CD4-positive, alpha-beta memory T cell (primary cell): Measurements from ENCODE around the gene ATP6V1F. TPM values are rescaled to one million over a fixed set of nuclear protein-coding genes. Genes with fewer than 3 reads are reported as not detected.
A peak's percentile ranks its signal among the peaks of the same experiment; 100 is the strongest.

Experiments
- CTCF ChIA-PET: fragments of 350-600 bp; sonication (Branson Sonifier 250); formaldehyde crosslinking; loops from one replicate; lab custom pipeline; 2021; ENCODE audit warnings: inconsistent platforms; ENCODE audit not compliant: partially characterized antibody; lab: Charles Lee
- POLR2A ChIA-PET: fragments of 350-600 bp; sonication (Branson Sonifier 250); formaldehyde crosslinking; loops from one replicate; lab custom pipeline; 2021; ENCODE audit not compliant: partially characterized antibody; lab: Charles Lee
- DNase-seq, 5 donors: peaks; one replicate each; pipeline versions ENCODE4 v3.0.0 to v3.0.0-alpha.2; 2020 to 2022; ENCODE audit warnings: mixed read lengths in 1 of 5
- H3K27ac ChIP-seq: one replicate; pipeline ENCODE4 v1.7.0; 2013; ENCODE audit warnings: low read depth, low read length
- H3K27me3 ChIP-seq: 2 replicates; pipeline ENCODE4 v1.7.0; 2013; ENCODE audit warnings: mild to moderate bottlenecking, low read length, moderate library complexity; ENCODE audit not compliant: insufficient read depth
- H3K36me3 ChIP-seq: 2 replicates; pipeline ENCODE4 v1.7.0; 2013; ENCODE audit warnings: mild to moderate bottlenecking, low read length, moderate library complexity; ENCODE audit not compliant: insufficient read depth
- H3K4me1 ChIP-seq: 2 replicates; pipeline ENCODE4 v1.7.0; 2013; ENCODE audit warnings: mild to moderate bottlenecking, low read length, moderate library complexity; ENCODE audit not compliant: insufficient read depth
- H3K4me3 ChIP-seq, 2 donors: one replicate each; pipeline ENCODE4 v1.7.0; 2013; ENCODE audit warnings: low read length in 2 of 2, mild to moderate bottlenecking in 1 of 2
- H3K9me3 ChIP-seq, 2 donors: one replicate each; pipeline ENCODE4 v1.7.0; 2013; ENCODE audit warnings: low read length in 2 of 2, control low read depth in 1 of 2; ENCODE audit not compliant: control insufficient read depth in 1 of 2
- H3K27ac Mint-ChIP-seq, 7 donors: one replicate each; pipeline ENCODE4 v1.8.0; 2020 to 2021; ENCODE audit warnings: mixed read lengths in 7 of 7, mild to moderate bottlenecking in 6 of 7, inconsistent platforms in 3 of 7, moderate library complexity in 3 of 7
- H3K27me3 Mint-ChIP-seq, 2 donors: one replicate each; pipeline ENCODE4 v1.8.0; 2020 to 2021; ENCODE audit warnings: mixed read lengths in 2 of 2
- H3K36me3 Mint-ChIP-seq, 2 donors: one replicate each; pipeline ENCODE4 v1.8.0; 2020 to 2021; ENCODE audit warnings: mixed read lengths in 2 of 2, inconsistent platforms in 1 of 2, mild to moderate bottlenecking in 1 of 2
- H3K4me1 Mint-ChIP-seq, 4 donors: one replicate each; pipeline ENCODE4 v1.8.0; 2020 to 2021; ENCODE audit warnings: mixed read lengths in 4 of 4, mild to moderate bottlenecking in 1 of 4
- H3K4me3 Mint-ChIP-seq, 8 donors: one replicate each; pipeline ENCODE4 v1.8.0; 2020 to 2021; ENCODE audit warnings: mixed read lengths in 8 of 8, mild to moderate bottlenecking in 7 of 8, moderate library complexity in 6 of 8, inconsistent platforms in 3 of 8
- H3K9me3 Mint-ChIP-seq, 8 donors: one replicate each; pipeline ENCODE4 v1.8.0; 2020 to 2021; ENCODE audit warnings: mixed read lengths in 8 of 8, mild to moderate bottlenecking in 5 of 8, inconsistent platforms in 3 of 8, moderate library complexity in 1 of 8
- intact Hi-C: fragments of 100-400 bp; cut with micrococcal nuclease; formaldehyde crosslinking; loops from one replicate; pipeline ENCODE4 v1.15.1; 2023
- polyA plus RNA-seq, 2 donors: library from polyadenylated mRNA; unstranded; fragments of 300-500 nt; fragmentation: Illumina TruSeq; gene quantifications; one replicate each; pipeline ENCODE4 v1.2.3, GENCODE V29; 2021
- total RNA-seq, 2 experiments: library from RNA; stranded (reverse); gene quantifications; one replicate each; pipeline ENCODE4 v1.2.3, GENCODE V29; 2021

Gene ATP6V1F
- total and polyA plus RNA-seq, 4 experiments from 2014 or later: 74.6 to 392 (median 175) TPM

GRCh38 chr7:128831994-128832879, 30.4 kb upstream of the ATP6V1F start:
- intact Hi-C loops: no loop called here
- H3K27ac ChIP-seq: no peak overlapping the region
- CTCF ChIA-PET: interaction anchor here (0.7 to 1.0 kb wide), 3 partner anchors 10 to 259 kb away, joined by 3 to 5 read pairs (median 3); no protein-coding TSS in a partner anchor
- Mint-ChIP-seq H3K27me3 (peaks cover 17 to 26% of the 10 kb centered on the region in 2 donors), H3K9me3 (no peaks in the 10 kb centered on the region), H3K36me3 (no peaks in the 10 kb centered on the region), H3K4me3 (peak overlapping the region in 1 of 8 donors; percentile 57), H3K27ac (no peak overlapping the region), H3K4me1 (peaks cover 7 to 14% (median 9%) of the 10 kb centered on the region in 4 donors)
- POLR2A ChIA-PET: no interaction called here
- peaks cover 13% of the 10 kb centered on the region for H3K27me3 ChIP-seq
- no peak overlapping the region for H3K4me3 ChIP-seq
- no peaks in the 10 kb centered on the region for H3K36me3 ChIP-seq
- peaks cover 19% of the 10 kb centered on the region for H3K4me1 ChIP-seq
- H3K9me3 ChIP-seq: no peaks in the 10 kb centered on the region
- no peak for DNase-seq

DNA sequence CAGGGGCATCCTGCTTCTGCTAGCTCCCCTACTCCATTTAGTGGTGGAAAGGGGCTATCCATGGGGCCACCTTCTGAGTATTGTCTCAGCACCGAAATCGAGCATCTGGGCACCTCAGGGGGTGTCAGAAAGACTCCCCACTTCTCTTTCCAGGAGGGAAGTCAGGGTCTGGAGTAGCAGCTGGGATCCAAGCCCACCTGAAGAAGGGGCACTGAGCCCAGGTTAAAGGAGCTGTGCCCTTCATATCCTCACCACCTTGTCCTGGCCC, 29.8 kb upstream of the ATP6V1F start:
- Histone ChIP-seq H3K9me3 (no peaks in the 10 kb centered on the region), H3K36me3 (no peaks in the 10 kb centered on the region), H3K4me1 (peaks cover 19% of the 10 kb centered on the region), H3K4me3 (no peak overlapping the region), H3K27ac (no peak overlapping the region), H3K27me3 (peaks cover 13% of the 10 kb centered on the region)
- Mint-ChIP-seq H3K27me3 (peaks cover 15 to 26% of the 10 kb centered on the region in 2 donors), H3K27ac (no peak overlapping the region), H3K9me3 (no peaks in the 10 kb centered on the region), H3K4me1 (peaks cover 7 to 14% (median 9%) of the 10 kb centered on the region in 4 donors), H3K36me3 (no peaks in the 10 kb centered on the region), H3K4me3 (no peak overlapping the region)
- ChIA-PET CTCF (interaction anchor here (0.7 to 1.0 kb wide), 2 partner anchors 51 to 259 kb away, joined by 3 to 5 read pairs; no protein-coding TSS in a partner anchor), POLR2A (no interaction called here)
- no peak for DNase-seq
- intact Hi-C loops: no loop called here

- H3K36me3 Mint-ChIP-seq: no peaks in the 10 kb centered on the region
- intact Hi-C loops: no loop called here
- peaks cover 13% of the 10 kb centered on the region for H3K27me3 ChIP-seq
- H3K9me3 ChIP-seq: no peaks in the 10 kb centered on the region
- H3K4me3 Mint-ChIP-seq: no peak overlapping the region
- H3K27ac ChIP-seq: no peak overlapping the region
- H3K27ac Mint-ChIP-seq: no peak overlapping the region
- no peaks in the 10 kb centered on the region for H3K9me3 Mint-ChIP-seq
- ChIA-PET CTCF (interaction anchor here (1.0 kb wide), 1 partner anchor 50 kb away, joined by 5 read pairs; no protein-coding TSS in a partner anchor), POLR2A (no interaction called here)
- H3K4me1 ChIP-seq: peaks cover 19% of the 10 kb centered on the region
- peaks cover 7 to 14% (median 9%) of the 10 kb centered on the region in 4 donors for H3K4me1 Mint-ChIP-seq
- no peak for DNase-seq
- H3K4me3 ChIP-seq: no peak overlapping the region
- H3K36me3 ChIP-seq: no peaks in the 10 kb centered on the region
- peaks cover 14 to 20% of the 10 kb centered on the region in 2 donors for H3K27me3 Mint-ChIP-seq
These were observed 29.3 kb upstream of the ATP6V1F start for GRCh38 chr7:128833148-128833945.

GRCh38 chr7:128833946-128834325, 28.7 kb upstream of the ATP6V1F start:
- peak overlapping the region in 1 of 8 donors; percentile 21 for H3K4me3 Mint-ChIP-seq
- no peaks in the 10 kb centered on the region for H3K36me3 Mint-ChIP-seq
- CTCF ChIA-PET: no interaction called here
- H3K4me3 ChIP-seq: no peak overlapping the region
- peaks cover 12 to 15% of the 10 kb centered on the region in 2 donors for H3K27me3 Mint-ChIP-seq
- H3K27me3 ChIP-seq: peaks cover 8% of the 10 kb centered on the region
- H3K9me3 Mint-ChIP-seq: no peaks in the 10 kb centered on the region
- no peaks in the 10 kb centered on the region for H3K36me3 ChIP-seq
- intact Hi-C loops: no loop called here
- no peak for DNase-seq
- H3K4me1 ChIP-seq: peaks cover 19% of the 10 kb centered on the region
- peaks cover 7 to 14% (median 9%) of the 10 kb centered on the region in 4 donors for H3K4me1 Mint-ChIP-seq
- POLR2A ChIA-PET: no interaction called here
- no peak overlapping the region for H3K27ac Mint-ChIP-seq
- H3K27ac ChIP-seq: no peak overlapping the region
- no peaks in the 10 kb centered on the region for H3K9me3 ChIP-seq

DNA sequence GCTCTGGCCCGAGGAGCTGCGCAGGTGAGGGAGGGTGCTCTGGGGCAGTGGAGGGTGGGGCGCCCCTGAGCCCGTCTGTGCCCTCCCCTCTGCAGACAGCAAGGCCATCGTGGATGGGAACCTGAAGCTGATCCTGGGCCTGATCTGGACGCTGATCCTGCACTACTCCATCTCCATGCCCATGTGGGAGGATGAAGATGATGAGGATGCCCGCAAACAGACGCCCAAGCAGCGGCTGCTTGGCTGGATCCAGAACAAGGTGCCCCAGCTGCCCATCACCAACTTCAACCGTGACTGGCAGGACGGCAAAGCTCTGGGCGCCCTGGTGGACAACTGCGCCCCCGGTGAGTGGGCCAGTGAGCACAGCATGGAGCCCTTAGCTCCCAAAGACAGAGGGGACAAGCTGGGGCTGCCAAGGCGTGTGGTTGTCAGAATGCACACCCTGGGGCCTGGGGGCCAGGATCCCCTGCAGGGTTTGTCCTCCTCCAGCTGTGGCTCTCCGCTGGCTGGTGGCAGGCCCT, 27.4 kb upstream of the ATP6V1F start:
- POLR2A ChIA-PET: no interaction called here
- Mint-ChIP-seq H3K27ac (no peak overlapping the region), H3K36me3 (no peaks in the 10 kb centered on the region), H3K9me3 (no peaks in the 10 kb centered on the region), H3K4me1 (peaks cover 4 to 10% (median 5%) of the 10 kb centered on the region in 4 donors), H3K27me3 (peaks cover 3 to 7% of the 10 kb centered on the region in 2 donors), H3K4me3 (no peak overlapping the region)
- CTCF ChIA-PET: interaction anchor here (1.6 to 2.6 kb wide), 2 partner anchors 10 to 48 kb away, joined by 4 to 16 read pairs; no protein-coding TSS in a partner anchor
- no peak for DNase-seq
- H3K27me3 ChIP-seq: no peaks in the 10 kb centered on the region
- peaks cover 10% of the 10 kb centered on the region for H3K4me1 ChIP-seq
- H3K27ac ChIP-seq: no peak overlapping the region
- no peaks in the 10 kb centered on the region for H3K9me3 ChIP-seq
- H3K36me3 ChIP-seq: no peaks in the 10 kb centered on the region
- intact Hi-C loops: no loop called here
- H3K4me3 ChIP-seq: no peak overlapping the region

- Mint-ChIP-seq H3K36me3 (no peaks in the 10 kb centered on the region), H3K9me3 (no peaks in the 10 kb centered on the region), H3K27ac (no peak overlapping the region), H3K27me3 (peaks cover 3% of the 10 kb centered on the region in 2 donors), H3K4me1 (peaks cover 0 to 4% (median 0%) of the 10 kb centered on the region in 4 donors), H3K4me3 (no peak overlapping the region)
- POLR2A ChIA-PET: no interaction called here
- no peak for DNase-seq
- Histone ChIP-seq H3K4me1 (peaks cover 3% of the 10 kb centered on the region), H3K27me3 (no peaks in the 10 kb centered on the region), H3K36me3 (no peaks in the 10 kb centered on the region), H3K4me3 (no peak overlapping the region), H3K27ac (no peak overlapping the region), H3K9me3 (no peaks in the 10 kb centered on the region)
- CTCF ChIA-PET: interaction anchor here (0.5 to 2.6 kb wide), 3 partner anchors 9 to 47 kb away, joined by 3 to 16 read pairs (median 4); no protein-coding TSS in a partner anchor
- intact Hi-C loops: no loop called here
These were observed 26.6 kb upstream of the ATP6V1F start for GRCh38 chr7:128835790-128836641.
